IPS-NIHi11 (cell line): Measurements from ENCODE around the gene NAV2.

Experiments used
- DNase-seq: peaks from one replicate; pipeline ENCODE4 v3.0.0; 2012; ENCODE audit warnings: mixed read lengths, low spot score

Gene NAV2

DNA sequence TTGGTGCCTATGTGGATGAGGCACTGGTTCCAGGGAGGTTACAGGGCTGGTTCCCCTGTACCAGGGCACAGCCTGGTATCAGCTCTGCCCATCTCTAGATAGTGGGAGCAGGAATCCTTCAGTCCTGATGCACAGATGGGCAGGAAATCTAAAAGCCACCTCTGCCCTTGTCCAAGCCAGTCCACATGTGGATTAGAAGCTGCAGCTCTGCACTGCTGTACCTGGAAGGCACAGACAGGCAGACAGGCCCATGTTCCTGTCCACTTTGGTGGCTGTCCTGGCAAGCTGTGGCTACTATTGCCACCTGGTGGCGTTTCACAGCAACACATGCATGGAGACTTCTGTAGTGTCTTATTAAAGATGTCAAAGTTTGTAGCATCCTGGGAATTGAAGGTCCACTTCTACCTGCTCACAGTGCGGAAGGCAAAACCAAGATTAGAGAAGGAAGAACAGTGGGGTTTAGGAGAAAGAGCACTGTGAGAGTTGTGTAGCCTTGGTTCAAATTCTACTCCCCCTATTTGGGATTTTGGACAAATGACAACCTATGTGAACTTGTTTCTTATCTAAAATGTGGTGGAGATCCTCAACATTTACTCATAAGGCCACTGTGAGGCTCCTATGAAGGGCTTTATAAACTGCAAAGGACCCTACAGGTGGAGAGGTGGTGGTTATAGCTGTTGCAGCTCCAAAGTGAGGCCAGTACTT is 30.1 kb downstream of the NAV2 start:
- DNase-seq = peak; percentile 62

DNA sequence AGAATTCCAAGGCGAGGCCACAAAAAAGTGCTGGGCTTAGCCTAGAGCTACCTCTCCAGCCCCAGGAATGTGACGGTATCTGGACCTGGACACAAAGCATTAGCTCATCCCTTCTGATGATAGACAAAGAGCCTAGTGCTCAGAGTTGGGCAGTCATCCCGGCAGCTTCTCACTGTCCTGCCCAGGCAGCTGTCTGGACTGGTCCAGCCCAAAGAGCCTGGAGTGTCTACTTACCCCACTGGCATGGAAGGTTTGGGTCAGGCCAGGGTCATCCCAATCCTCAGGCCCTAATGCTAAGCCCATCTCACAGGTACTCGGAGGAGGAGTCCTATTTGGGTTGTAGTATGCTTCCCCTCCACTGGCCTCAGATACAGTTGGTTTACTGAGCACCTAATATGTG is 31.0 kb downstream of the NAV2 start:
- DNase-seq = no peak

DNA sequence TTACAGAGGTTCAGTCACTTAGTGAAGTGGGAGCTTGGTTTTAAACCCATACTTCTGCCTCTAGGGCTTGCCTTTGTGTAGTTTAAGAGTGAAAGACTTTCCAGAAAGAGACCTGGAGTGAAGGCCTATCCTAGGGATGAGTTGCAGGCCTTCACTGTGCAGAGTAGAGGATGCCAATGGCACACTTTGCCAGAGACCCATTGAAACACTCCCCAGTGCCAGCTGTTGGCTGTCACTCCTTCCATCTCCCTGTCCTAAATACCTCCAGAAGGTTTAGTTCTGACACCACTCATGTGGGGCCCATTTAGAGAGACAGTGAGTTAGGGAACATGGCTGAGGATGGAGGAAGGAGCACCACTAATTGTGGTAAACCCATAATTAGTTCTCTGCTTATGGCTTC is 31.5 kb downstream of the NAV2 start:
- DNase-seq = no peak

DNA sequence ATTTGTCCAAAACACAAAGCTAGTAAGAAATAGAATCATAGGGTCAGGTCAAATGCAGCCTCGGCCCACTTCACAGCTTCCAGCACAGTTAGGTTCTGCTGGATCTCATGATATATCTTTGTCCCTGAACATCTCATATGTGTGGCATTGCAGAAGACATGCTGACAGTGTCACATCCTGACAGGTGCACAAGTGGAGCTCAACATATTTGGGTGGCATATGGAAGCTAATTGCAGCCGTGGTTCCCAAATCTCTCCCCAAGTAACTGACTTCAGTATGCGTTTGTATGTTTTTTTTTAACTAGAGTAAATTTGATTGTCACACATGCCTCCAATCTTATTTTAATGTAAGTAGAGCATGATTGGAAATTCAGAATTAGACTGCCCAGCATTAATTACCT is 33.4 kb downstream of the NAV2 start:
- no peak for DNase-seq

DNA sequence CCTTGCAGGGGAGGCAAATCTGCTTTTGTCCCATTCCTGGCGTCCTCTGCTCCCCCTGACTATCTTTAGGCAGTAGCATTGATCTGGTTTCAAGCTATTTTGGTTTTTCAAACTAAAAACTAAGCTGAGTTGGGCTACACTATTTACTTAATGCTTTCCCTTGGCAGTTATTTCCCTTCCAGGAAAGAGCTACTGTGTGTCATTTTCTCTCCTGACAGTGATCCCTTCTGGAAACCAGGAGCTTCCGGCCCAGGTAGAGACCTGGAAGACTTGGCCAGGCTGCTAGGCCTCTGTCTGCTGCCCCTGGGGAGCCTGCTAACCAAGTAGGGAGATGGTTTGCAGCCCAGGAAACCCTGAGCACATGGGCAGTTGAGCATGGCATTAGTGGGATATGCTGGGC is 35.0 kb downstream of the NAV2 start:
- DNase-seq = no peak

DNA sequence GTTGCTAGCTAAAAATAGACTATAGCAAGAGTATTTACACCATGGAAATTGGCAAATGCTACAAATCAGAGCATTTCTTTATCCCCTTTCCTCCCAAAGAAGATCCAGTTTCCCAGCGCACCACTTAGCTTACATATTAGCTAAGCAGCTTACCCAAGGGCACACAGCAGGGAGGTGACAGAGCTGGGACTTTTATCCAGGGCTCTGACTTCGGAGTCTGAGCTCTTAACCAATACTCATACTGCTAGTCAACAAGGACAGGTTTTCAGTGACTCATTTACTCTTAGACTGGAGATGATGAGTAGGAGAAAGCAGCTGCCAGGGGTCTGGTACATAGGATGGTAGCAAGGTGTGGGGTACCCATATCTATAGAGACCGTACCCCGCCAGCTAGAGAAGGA is 38.4 kb downstream of the NAV2 start:
- no peak for DNase-seq

DNA sequence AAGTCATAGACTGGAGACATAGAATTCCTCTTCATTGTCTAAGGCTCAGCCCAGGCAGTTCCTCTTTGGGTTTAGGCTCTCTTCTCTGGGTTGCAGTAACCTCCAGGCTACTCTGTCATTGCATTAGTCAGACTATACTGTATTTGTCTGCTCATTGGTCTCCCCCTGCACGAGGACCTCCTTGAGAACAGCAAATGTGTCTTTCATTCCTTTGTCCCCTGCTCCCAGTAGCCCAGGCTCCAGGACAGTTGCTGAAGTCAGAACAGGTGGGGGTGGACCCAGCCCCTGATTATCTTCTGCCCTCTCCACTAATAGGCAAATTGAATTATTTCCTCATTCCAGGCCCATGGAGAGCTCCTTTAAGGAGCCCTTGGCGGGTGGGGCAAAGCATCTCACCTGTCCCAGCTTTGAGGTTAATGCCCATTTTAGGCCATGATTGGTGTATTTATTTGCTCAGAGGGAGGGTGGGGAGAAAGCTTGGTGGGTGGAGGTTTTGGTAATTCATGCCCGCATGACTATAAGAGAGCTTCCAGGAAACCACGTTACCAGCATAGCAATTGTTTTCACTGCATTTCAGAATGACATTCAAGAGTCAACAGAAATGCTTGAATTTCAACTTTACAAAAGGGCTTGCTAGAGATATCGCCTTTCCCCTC is 40.9 kb downstream of the NAV2 start:
- DNase-seq = no peak

DNA sequence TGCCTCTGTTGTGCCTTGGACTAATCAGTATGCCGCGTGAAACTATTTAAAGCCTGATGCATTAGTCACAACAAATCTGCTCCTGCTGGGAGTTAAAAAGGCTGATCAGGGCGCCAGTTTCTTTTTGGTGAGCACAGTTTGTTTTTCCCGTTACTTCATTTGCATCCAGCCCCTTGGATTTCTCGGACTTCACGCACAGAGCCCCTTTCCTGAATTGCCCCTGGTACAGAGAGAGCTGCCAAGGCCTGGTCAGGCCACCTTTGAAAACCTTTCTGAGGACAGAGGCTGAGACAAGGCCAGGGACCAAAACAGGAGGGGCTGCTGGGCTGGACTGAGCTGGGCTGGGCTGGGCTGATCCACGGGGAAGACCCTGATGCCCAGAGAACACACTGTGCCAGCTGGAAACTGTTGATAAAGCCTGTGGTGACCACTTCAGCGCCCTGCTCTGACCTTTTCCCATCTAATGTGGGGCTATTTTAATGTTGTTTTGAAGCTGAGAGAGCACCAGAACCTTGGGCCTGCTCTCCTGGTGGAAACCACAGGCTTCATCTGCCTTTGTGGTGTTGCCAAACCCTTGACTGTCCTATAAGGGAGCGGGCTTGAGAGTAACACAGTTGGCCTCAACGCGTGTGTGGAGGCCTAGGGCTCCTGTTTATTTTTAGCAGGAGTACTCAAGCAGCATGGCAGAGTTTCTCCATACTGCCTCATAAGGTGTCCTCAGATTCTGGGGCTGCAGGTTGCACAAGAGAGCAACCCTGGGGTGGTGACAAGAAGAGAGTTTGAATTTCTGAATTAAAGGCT is 44.2 kb downstream of the NAV2 start:
- no peak for DNase-seq

DNA sequence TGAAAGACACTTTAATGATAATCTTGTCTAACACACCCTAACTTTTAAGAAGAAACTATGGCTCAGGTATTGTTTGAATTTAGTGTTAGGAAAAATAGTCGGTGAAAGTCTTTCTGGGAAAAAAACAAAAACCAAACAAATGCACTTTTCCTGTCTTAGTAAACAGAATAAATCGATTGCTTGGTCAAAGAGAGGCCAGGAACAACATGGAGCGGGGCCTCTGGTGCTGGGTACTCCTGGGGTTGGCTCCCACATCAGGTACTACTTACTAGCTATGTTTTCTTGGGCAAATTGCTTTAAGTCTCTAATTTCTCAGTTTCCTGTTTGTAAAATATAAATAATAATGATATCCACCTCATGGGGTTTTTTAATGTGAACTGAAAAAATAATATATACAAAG is 46.8 kb downstream of the NAV2 start:
- no peak for DNase-seq

DNA sequence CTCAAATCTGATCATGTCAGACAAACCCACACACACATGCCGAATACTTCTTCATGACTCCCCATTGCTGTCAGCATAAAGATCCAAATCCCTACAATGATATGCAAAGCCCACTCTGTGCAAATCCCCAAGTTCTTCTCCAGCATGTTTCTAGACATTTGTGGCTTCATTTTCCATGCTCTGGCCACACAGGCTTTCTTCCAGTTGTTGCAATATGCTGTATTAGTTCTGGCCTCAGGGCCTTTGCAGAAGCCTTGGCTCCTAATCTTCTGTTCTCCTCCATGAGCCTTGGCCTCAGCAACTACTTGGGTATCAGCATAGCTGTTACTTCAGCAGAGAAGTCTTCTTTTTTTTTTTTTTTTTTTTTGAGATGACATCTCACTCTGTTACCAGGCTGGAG is 49.6 kb downstream of the NAV2 start:
- DNase-seq = no peak

DNA sequence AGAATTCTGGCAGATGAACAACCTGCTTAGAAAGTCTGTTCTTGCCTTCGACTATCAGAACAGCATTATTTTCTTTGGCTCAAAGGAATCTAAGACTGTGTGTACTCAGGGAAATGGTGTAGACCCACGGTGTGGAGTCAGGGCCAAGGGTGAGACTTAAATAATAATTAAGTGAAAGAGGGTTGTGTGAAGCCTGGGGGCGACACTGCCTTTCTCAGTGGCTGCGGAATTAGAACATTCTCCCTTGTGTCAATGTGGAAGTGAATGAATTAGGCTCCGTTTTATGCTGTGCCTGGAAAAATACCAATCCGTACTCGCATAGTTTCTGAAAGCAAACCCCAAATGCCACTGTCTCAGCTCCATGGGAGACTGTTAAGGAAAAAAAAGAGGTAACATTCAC is 50.7 kb downstream of the NAV2 start:
- no peak for DNase-seq

DNA sequence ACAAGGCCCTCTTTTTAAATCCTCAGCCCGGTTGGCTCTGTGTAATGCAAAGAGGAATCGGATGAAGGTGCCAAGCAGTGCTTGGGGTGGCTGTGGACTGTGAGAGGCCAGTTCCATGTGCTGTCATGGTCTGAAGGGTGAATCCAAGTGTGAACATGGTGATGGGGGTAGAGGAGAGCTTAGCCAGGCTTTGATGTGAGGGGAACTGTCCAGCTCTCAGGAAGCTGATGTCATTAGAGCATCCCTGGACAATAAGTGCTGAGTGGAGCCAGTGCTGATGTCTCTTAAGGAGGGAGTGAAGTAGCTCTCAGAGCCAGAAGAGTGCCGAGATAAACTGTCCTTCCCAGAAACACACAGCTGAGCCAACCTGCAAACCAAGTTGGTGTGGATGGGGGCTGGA is 53.6 kb downstream of the NAV2 start:
- no peak for DNase-seq

DNA sequence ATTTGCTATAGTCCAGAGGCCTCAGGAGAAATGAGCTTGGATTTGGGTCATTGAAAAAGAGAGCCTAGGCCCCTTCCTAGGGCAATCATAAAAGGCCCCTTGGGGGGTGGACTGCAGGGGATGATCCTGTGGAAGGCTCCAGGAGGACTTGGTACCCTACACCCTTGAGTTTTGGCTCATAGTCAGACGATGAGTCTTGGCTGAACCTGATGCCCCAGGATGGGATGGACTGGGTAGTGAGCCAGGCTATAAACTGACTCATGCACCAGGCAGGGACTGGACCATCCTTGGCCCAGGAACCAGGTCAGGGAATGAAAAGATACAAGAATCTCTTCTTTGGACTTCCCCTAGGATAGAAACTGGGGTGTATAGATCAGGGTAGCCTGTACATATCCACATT is 54.2 kb downstream of the NAV2 start:
- DNase-seq = no peak

DNA sequence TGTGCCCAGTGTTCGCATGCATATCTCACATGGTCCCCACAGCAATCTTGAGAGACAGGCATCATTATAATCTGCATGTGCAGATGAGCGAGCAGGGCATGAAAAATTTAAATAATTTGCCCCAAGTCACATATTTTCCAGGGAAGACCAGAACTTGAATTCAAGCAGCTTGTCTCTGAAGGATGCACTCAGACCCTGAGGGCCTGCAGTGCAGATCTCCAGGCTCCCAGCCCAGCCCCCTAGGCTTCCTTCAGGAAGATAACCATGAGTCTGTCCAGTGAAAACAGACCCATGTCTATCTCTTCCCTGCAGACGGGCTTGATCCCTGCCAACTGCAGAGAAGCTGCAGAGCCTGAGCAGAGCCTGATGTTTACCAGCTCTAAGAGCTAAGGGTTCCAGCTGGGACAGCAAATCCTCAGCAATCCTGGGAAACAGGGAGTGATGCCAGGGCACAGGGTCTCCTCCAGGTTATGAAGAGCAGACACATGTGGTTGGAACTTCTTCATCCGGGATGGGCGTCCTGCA is 55.1 kb downstream of the NAV2 start:
- DNase-seq = no peak

DNA sequence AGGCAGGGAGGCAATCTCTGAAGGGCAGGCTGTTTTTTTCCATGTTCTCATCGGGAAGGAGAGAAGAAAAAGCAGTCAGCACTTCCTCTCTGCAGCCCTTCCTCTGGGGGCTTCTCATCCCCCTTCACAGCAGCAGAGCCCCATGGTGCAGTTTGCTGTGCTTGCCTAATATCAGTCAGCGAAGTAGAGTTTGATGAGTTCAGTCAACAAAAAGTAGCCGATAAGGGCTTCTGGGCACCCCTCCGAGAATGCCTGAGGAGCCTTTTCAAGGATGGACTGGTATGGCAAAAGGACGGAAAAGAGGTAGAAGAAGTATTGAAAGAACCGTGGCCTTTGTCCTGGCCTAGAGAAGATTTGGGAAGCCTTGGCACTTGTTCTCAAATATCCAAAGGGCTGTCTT is 55.6 kb downstream of the NAV2 start:
- no peak for DNase-seq

DNA sequence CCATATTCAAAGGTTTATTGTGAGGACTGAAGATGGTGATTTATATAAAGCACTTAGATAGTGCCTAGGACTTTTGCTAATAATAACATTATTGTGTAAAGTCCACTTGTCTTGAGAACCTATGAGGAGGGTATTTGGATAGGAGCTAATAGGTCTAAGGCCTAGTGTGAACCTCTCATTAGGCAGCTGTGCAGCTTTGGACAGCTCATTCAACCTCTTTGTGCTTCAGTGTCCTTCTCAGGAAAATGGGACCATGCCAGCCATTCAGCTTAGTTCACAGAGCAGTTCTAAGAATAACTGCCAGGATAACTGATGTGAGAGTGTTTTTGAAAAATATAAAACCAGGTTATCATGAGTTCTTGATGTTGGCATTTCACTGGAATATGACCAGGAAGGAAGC is 56.2 kb downstream of the NAV2 start:
- no peak for DNase-seq

DNA sequence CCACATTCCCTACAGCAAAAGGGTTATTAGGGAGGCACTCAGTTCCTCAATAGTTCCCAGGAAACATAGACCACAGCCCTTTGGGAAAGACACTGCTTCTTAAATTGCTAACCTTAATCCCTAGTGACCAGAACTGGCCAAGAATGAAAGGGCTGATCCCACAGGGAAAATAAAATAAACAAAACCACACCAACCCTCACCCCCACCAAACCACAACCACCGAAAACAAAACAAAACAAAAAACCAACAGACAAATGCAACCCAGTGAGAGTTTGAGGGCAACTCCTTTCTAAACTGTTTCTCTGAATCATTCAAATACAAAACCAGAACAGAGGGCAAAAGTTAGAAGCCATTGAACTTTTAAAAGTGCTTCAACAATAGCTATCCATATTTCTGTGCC is 57.2 kb downstream of the NAV2 start:
- DNase-seq = no peak

DNA sequence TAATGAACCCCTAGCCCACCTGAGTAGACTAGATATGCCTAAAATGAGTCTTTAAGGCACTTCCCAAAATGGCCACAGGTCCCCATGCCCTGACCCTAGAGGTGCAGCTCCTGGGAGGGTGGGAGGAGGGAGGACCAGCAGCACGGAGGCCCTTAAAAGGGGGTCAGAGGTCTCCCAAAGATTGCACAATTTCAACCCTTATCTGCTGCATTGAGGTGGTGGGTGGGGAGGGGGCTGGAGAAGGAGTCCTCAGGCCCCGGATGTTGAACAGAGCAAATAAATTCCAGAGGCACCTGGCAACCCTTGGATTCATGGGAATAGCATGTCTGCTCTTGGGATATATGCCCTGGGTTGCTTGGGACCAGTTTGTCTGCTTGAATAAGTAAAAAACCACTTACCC is 57.6 kb downstream of the NAV2 start:
- no peak for DNase-seq

DNA sequence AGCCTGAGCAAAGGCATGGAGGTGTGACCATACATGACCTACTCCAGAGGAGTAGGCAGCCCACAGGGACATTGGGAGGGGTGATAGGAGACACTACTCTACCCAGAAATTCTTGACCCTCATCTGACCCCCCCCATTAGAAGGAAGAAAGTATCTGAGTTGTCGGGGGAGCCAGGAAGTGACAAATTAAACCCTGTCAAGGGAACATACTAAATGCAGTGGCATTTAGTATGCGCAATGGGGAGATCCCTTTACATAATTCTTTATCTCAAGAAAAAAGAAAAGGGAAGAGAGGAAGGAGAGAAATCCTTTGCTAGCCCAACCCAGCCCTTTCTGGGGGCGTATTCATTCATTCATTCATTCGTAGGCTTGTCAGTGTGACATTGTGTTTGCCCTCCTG is 58.8 kb downstream of the NAV2 start:
- DNase-seq = no peak

DNA sequence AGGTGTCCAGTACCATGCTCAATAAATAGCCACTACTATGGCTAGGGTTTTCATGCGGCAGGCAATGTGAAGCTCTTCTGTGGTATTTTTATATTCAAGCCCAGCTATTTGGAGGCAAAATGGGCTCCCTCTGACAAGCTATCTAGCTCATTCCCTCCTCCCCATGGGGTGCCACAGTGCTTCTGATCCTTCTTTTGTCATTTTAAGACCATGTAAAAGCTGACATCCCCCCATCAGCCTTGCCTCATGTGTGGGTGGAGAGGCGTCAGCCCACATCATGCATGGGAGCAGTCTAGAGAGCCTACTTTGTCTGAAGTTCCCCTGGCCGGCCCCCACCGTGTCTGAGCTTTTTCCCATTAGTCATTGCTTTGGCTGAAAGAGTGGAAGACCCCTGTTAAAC is 59.8 kb downstream of the NAV2 start:
- DNase-seq = peak; percentile 78

DNA sequence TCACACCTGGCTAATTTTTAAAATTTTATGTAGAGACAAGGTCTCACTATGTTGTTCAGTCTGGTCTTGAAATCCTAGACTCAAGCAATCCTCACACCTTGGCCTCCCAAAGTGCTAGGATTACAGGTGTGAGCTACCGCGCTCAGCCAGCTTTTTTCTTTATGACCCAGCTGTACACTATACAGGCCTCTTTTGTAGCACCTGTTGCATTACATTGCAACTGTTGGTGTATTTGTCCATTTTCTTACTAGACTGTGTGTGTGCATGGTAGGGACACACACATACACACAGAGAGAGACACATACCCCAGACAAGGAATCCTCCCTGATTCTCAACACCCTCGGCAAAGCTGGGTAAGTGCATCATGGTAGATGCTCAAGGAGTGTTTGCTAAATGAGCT is 61.7 kb downstream of the NAV2 start:
- DNase-seq = no peak

DNA sequence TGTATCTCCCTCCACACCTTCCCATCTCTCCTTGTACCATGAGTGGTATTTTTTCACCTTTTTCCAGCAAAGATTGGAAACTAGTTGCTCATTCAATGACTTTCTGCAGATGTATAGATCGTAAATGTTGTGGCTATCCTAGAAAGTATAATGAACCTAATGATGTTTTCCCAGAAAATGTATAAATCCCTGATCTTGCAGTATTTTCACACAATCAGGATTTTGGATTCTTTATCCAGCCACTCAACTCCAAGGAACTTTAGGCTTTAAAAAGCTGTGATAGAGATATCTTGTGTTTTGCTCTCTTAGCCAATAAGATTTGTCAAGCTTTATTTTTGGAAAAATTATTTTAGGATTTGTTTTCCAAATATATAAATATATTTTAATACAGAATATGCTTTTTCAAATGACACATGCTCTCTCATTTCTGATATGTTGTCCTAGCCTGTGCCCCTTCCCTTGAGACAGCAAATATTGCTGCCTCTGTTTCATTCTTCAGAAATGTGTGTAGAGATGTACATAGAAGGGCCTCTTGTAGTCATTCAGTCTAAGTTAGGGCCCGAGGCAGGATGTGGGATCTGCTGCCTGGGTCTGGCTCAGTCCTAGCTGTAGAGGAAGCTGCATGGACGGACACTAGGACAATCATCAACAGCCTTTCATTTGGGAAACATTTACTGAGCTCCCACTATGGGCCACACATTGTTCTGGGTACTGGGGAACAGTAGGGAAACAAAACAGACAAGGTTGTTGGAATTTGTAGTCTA is 62.4 kb downstream of the NAV2 start:
- DNase-seq = no peak
